Common myeloid progenitor, CD34-positive (primary cell): Measurements from ENCODE around the gene SPAG7. TPM values are rescaled to one million over a fixed set of nuclear protein-coding genes. Genes with fewer than 3 reads are reported as not detected.

Experiments
- CTCF ChIA-PET: fragments of 350-600 bp; sonication (Branson Sonifier 250); formaldehyde crosslinking; loops from one replicate; lab custom pipeline; 2021; ENCODE audit warnings: antibody characterized with exemption; lab: Charles Lee
- POLR2A ChIA-PET: fragments of 350-600 bp; sonication (Branson Sonifier 250); formaldehyde crosslinking; loops from one replicate; lab custom pipeline; 2021; ENCODE audit warnings: antibody characterized with exemption; lab: Charles Lee
- DNase-seq, 3 donors: peaks; one replicate each; pipeline versions ENCODE4 v3.0.0 to v3.0.0-alpha.2; 2013
- H3K27ac ChIP-seq, 2 experiments: 1 replicate in 1 of 2; 2 replicates in 1 of 2; pipeline ENCODE4 v1.7.0; 2013; ENCODE audit warnings: inconsistent platforms in 2 of 2, low read length in 2 of 2, mild to moderate bottlenecking in 2 of 2, low read depth in 1 of 2, moderate library complexity in 1 of 2; ENCODE audit not compliant: severe bottlenecking in 2 of 2, insufficient read depth in 1 of 2, poor library complexity in 1 of 2
- H3K27me3 ChIP-seq, 5 experiments: replicated peaks in 2 of 5; 1 replicate in 3 of 5; 2 replicates in 2 of 5; pipeline versions ENCODE4 v1.6.1 to v1.7.0; 2013; ENCODE audit warnings: low read length in 4 of 5, mild to moderate bottlenecking in 2 of 5, moderate library complexity in 2 of 5, inconsistent platforms in 1 of 5; ENCODE audit not compliant: insufficient read depth in 5 of 5, control insufficient read depth in 4 of 5
- H3K36me3 ChIP-seq, 4 experiments: 1 replicate in 2 of 4; 2 replicates in 2 of 4; pipeline versions ENCODE4 v1.6.1 to v1.7.0; 2013; ENCODE audit warnings: low read length in 3 of 4, control low read depth in 1 of 4, mild to moderate bottlenecking in 1 of 4; ENCODE audit not compliant: control insufficient read depth in 4 of 4, insufficient read depth in 4 of 4
- H3K4me1 ChIP-seq, 4 experiments: 1 replicate in 3 of 4; 2 replicates in 1 of 4; pipeline versions ENCODE4 v1.6.1 to v1.7.1; 2013; ENCODE audit warnings: low read length in 3 of 4, mild to moderate bottlenecking in 3 of 4, control low read depth in 1 of 4, inconsistent platforms in 1 of 4, moderate library complexity in 1 of 4; ENCODE audit not compliant: control insufficient read depth in 4 of 4, insufficient read depth in 4 of 4; ENCODE audit errors: control extremely low read depth in 1 of 4
- H3K4me3 ChIP-seq, 7 experiments: 1 replicate in 4 of 7; 2 replicates in 3 of 7; pipeline versions ENCODE4 v1.5.1 to v1.7.0; 2013; ENCODE audit warnings: mild to moderate bottlenecking in 7 of 7, low read length in 6 of 7, moderate library complexity in 6 of 7, inconsistent platforms in 2 of 7, low read depth in 2 of 7, control low read depth in 1 of 7; ENCODE audit not compliant: insufficient read depth in 4 of 7, control insufficient read depth in 1 of 7; ENCODE audit errors: extremely low read depth in 1 of 7
- H3K9me3 ChIP-seq, 5 experiments: 1 replicate in 4 of 5; 2 replicates in 1 of 5; pipeline versions ENCODE4 v1.6.1 to v1.7.1; 2013; ENCODE audit warnings: low read length in 4 of 5, mild to moderate bottlenecking in 2 of 5, inconsistent platforms in 1 of 5, low read depth in 1 of 5, moderate library complexity in 1 of 5; ENCODE audit not compliant: control insufficient read depth in 4 of 5, insufficient read depth in 2 of 5; ENCODE audit errors: control extremely low read depth in 1 of 5
- WGBS: methylation state at CpG from one replicate; pipeline ENCODE4 v1.1.5; 2013; ENCODE audit not compliant: insufficient coverage; 5-methylcytosine and 5-hydroxymethylcytosine counted together
- polyA plus RNA-seq: library from polyadenylated mRNA; unstranded; fragments of 120-200 nt; gene quantifications from one replicate; pipeline ENCODE4 v1.2.1, GENCODE V29; 2013

The SPAG7 gene, protein sequence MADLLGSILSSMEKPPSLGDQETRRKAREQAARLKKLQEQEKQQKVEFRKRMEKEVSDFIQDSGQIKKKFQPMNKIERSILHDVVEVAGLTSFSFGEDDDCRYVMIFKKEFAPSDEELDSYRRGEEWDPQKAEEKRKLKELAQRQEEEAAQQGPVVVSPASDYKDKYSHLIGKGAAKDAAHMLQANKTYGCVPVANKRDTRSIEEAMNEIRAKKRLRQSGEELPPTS
- polyA plus RNA-seq = 51.4 TPM

DNA sequence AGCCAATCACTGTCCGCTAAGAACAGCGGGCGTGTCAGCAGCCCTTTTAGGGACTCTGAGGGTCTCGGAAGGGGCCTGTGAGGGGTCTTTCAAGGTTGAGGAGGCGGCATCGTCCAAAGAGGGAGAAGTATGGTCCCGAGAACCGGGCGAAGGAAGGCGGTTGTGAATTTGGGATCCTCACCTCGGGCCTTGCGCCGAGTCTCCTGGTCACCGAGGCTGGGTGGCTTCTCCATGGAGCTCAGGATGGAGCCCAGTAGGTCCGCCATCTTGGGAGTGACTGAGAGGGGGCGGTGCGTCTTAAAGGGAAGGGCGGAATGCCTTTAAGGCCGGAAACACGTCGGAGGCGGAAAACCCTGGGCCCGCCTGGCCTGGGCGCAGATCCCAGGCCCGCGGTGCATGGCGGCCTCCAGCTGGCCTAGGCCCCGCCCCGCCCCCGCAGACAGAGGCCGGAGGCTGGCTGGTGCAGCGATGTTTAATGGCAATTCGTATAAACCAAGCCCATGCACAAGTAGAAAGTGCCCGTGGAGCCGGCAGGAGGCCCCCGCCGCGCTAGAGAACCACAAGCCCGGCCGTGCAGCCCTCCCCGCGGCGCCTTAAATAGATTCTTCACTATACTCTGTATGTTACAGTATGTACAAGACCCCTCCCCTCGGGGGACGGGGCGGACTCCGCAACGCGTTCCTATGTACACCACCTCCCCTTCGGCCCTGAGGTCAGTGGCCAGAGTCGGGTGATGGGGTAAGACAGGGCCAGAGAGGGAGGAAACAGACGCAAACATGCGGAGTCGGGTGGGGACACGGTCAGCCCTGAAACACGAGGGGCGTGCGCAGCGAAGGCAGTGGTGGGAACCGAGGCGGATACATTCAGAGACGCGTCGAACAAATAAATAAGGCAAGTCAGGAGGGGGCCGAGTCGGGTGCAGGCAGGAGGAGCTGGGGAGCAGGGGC lies at the start of gene SPAG7:
SPAG7 (minus strand) TSS at position 279 of the 947 bp plus-strand sequence; CDS start at position 266, 13 bp downstream.
- H3K27ac ChIP-seq = peak within 1 kb of the TSS; percentile 81 to 88
- H3K4me1 ChIP-seq = peaks cover 6 to 28% (median 21%) of the 10 kb centered on the region in 4 experiments
- ChIA-PET POLR2A (interaction anchor here (0.8 to 2.7 kb wide), 6 partner anchors 20 to 69 kb away, joined by 3 to 13 read pairs (median 4); partner anchors contain the start of genes C17orf107, PFN1, RNF167 and SLC25A11), CTCF (interaction anchor here (0.8 to 7.1 kb wide), 14 partner anchors 10 to 65 kb away, joined by 3 to 69 read pairs (median 4); partner anchors contain the start of genes CAMTA2, CHRNE, ENO3 and INCA1)
- H3K27me3 ChIP-seq = no peaks in the 10 kb centered on the region
- WGBS = 1% methylated on average over 47 of the region's 66 CpGs
- peak within 1 kb of the TSS; percentile 80 to 94 (median 89) for H3K4me3 ChIP-seq
- DNase-seq = peak; percentile 98 to 99 (median 99)
- H3K36me3 ChIP-seq = peaks cover 3 to 28% (median 21%) of the 10 kb centered on the region in 4 experiments
- no peaks in the 10 kb centered on the region for H3K9me3 ChIP-seq

GRCh38 chr17:5014357-5014756 lies 46.7 kb upstream of the SPAG7 start:
- no peaks in the 10 kb centered on the region for H3K36me3 ChIP-seq
- 98% methylated on average over 4 of the region's 4 CpGs for WGBS
- no peak overlapping the region for H3K4me3 ChIP-seq

DNA sequence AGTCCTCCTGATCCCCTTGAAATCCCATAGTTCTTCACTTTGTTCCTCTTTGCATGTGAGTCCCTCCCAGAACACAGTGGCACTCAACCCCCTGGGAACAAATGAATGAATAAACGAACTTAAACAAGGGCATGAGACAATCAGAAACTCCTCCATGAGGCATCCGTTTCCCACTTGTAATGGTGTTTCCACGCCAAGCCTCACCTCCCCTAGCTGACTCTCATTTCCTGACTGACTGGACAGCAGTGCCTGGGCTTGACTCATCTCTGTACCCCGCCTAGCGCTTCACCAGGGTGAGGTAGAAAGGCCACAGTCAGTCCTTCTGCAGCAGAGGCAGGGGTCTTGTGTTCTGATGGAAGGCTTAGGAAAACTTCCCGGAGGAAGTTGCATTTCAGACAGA lies 44.3 kb upstream of the SPAG7 start:
- Histone ChIP-seq H3K27ac (no peak overlapping the region), H3K27me3 (peaks cover 0 to 63% (median 16%) of the 10 kb centered on the region in 5 experiments), H3K9me3 (no peaks in the 10 kb centered on the region), H3K4me1 (peaks cover 0 to 7% (median under 1%) of the 10 kb centered on the region in 4 experiments), H3K4me3 (no peak overlapping the region), H3K36me3 (no peaks in the 10 kb centered on the region)
- 97% methylated on average over 5 of the region's 6 CpGs for WGBS
- DNase-seq = no peak
- POLR2A ChIA-PET = no interaction called here
- CTCF ChIA-PET = no interaction called here

More at GRCh38 chr17:5014357-5014756, 46.7 kb upstream of the SPAG7 start:
- peaks cover 0 to 57% (median 19%) of the 10 kb centered on the region in 5 experiments for H3K27me3 ChIP-seq
- no peak for DNase-seq
- CTCF ChIA-PET = interaction anchor here (1.4 to 1.5 kb wide), 2 partner anchors 10 to 14 kb away, joined by 3 to 6 read pairs; no protein-coding TSS in a partner anchor
- H3K9me3 ChIP-seq = no peaks in the 10 kb centered on the region
- no peak overlapping the region for H3K27ac ChIP-seq
- peaks cover 0 to 13% (median 1%) of the 10 kb centered on the region in 4 experiments for H3K4me1 ChIP-seq
- POLR2A ChIA-PET = interaction anchor here (0.6 kb wide), 1 partner anchor 17 kb away, joined by 3 read pairs; the partner anchor contains the start of genes INCA1 and KIF1C

GRCh38 chr17:5003214-5003867 lies 35.7 kb upstream of the SPAG7 start:
- Histone ChIP-seq H3K27me3 (peaks cover 0 to 61% (median 16%) of the 10 kb centered on the region in 5 experiments), H3K4me3 (no peak overlapping the region), H3K9me3 (no peaks in the 10 kb centered on the region), H3K27ac (no peak overlapping the region), H3K4me1 (peaks cover 0 to 6% (median 4%) of the 10 kb centered on the region in 4 experiments), H3K36me3 (peaks cover 0 to 10% (median 0%) of the 10 kb centered on the region in 4 experiments)
- DNase-seq = no peak
- CTCF ChIA-PET = no interaction called here
- POLR2A ChIA-PET = no interaction called here
- WGBS = 98% methylated on average over 12 of the region's 18 CpGs

DNA sequence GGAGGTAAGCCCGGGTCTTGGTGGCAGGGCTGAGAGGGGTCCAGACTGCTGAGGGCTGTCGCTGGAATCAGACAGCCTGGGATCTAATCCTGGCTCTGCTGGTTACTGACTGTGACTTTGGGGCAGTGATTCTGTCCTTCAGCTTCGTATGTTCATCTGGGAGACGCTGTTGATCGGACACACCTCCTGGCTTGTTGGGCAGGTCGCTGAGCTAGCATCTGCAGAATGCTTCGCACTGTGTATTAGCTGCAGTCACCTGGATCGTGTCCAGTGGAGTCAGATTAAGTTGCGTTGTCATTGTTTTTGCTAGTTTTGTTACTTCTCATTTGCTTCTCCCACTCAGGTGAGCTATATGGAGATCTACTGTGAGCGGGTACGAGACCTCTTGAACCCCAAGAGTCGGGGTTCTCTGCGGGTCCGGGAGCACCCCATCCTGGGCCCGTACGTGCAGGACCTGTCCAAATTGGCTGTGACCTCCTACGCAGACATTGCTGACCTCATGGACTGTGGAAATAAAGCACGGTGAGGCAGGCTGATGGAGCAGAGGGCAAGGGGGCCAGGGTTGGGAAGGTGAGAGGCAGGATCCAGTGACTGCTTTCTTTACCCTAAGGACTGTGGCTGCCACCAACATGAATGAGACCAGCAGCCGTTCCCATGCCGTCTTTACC lies 34.6 kb upstream of the SPAG7 start:
- Histone ChIP-seq H3K36me3 (peaks cover 0 to 10% (median 0%) of the 10 kb centered on the region in 4 experiments), H3K4me1 (peaks cover 0 to 12% (median 10%) of the 10 kb centered on the region in 4 experiments), H3K27ac (no peak overlapping the region), H3K9me3 (no peaks in the 10 kb centered on the region), H3K4me3 (no peak overlapping the region), H3K27me3 (peaks cover 0 to 55% (median 12%) of the 10 kb centered on the region in 5 experiments)
- WGBS = 95% methylated on average over 20 of the region's 20 CpGs
- POLR2A ChIA-PET = no interaction called here
- CTCF ChIA-PET = interaction anchor here (0.6 to 1.2 kb wide), 3 partner anchors 31 to 59 kb away, joined by 3 to 4 read pairs (median 3); no protein-coding TSS in a partner anchor
- no peak for DNase-seq

DNA sequence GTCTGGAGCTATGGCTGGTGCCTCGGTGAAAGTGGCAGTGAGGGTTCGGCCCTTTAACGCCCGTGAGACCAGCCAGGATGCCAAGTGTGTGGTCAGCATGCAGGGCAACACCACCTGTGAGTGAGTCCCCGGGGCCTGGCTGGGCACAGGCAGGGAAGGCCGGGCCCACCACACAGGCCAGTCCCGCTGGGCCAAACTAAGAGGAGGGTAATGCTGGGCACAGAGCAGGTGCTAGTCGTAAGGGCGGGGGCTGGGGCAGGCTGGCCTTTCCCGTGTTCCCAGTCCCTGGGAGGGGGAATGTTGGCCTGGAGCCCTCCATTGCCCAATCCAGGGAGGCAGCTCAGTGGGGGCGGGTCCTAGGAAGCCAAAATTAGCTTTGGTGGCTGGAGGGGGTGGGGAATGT lies 32.6 kb upstream of the SPAG7 start:
- peaks cover 0 to 19% (median 16%) of the 10 kb centered on the region in 4 experiments for H3K4me1 ChIP-seq
- CTCF ChIA-PET = interaction anchor here (0.9 to 1.4 kb wide), 2 partner anchors 14 to 20 kb away, joined by 3 read pairs; no protein-coding TSS in a partner anchor
- H3K9me3 ChIP-seq = no peaks in the 10 kb centered on the region
- DNase-seq = no peak
- POLR2A ChIA-PET = no interaction called here
- peaks cover 0 to 10% (median 0%) of the 10 kb centered on the region in 4 experiments for H3K36me3 ChIP-seq
- no peak overlapping the region for H3K4me3 ChIP-seq
- peaks cover 0 to 60% (median 15%) of the 10 kb centered on the region in 5 experiments for H3K27me3 ChIP-seq
- WGBS = 96% methylated on average over 8 of the region's 11 CpGs
- no peak overlapping the region for H3K27ac ChIP-seq
